ENCODE results near the gene ARID3C.

ARID3C gene

DNA sequence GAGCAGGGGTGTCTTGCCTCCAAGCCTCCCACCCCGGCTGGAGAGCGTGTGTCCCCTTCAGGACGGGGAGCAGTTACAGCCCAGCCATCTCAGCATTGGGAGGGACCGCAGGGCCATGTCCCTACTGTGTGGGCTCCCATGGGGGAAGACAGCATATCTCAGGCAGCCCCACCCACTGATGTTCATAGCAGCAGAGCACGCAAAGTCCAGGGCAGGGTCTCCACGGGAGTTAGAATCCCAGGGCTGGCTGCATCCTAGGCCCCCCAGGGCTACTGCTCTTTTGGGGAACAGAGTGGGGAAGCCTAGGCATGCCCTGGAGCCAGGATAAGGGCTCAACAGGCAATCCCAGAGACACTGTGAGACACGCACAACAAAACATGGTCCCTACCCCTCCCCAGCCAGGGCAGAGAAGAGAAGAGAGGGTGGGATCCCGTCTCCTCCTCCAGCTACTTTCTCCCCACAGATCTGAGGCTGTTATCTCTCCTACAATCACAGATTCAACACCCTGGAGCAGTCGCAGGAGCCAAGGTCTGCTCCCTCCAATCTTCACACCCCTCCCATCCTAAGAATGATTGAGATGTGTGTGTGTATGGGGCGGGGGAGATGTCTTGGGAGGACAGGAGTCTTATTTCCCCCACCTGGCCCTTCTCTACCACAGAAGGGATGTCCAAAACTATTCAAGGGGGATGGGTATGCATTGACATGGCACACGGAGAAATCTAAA lies 42.8 kb downstream of the ARID3C start:
- TF ChIP-seq CTCF (IDR thresholded peaks at IDR 0.05; ENCODE audit: low read depth, low read length): no peak
- DNase-seq (ENCODE audit: extremely low read depth, low read depth): no peak

- no peak for TF ChIP-seq CTCF (IDR thresholded peaks at IDR 0.05; ENCODE audit: low read depth, low read length)
- no peak for DNase-seq (ENCODE audit: extremely low read depth, low read depth)
Observed at GRCh38 chr9:34584970-34585369, 43.9 kb downstream of the ARID3C start.

DNA sequence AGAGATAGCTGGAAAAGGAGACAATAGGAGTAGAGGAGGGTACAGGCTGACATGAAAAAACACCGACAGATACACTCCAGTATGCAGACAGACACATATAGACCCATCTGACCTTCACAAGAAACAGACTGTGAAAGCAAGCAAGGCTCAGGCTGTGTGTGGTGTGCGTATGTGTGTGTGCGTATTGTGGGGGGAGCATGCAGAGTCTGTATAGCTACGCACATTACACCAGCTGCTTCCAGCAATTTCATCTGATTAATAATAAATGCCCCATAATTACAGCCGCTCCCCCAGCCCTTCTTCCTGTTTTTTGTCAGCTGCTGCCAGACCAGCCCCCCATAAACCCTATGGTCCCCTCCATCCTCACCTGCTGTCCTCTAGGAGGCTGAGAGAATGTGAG lies 46.1 kb downstream of the ARID3C start:
- no peak for TF ChIP-seq CTCF (IDR thresholded peaks at IDR 0.05; ENCODE audit: low read depth, low read length)
- DNase-seq (ENCODE audit: extremely low read depth, low read depth): no peak

- no peak for TF ChIP-seq CTCF (IDR thresholded peaks at IDR 0.05; ENCODE audit: low read depth, low read length)
Observed at GRCh38 chr9:34581318-34581717, 47.5 kb downstream of the ARID3C start.

DNA sequence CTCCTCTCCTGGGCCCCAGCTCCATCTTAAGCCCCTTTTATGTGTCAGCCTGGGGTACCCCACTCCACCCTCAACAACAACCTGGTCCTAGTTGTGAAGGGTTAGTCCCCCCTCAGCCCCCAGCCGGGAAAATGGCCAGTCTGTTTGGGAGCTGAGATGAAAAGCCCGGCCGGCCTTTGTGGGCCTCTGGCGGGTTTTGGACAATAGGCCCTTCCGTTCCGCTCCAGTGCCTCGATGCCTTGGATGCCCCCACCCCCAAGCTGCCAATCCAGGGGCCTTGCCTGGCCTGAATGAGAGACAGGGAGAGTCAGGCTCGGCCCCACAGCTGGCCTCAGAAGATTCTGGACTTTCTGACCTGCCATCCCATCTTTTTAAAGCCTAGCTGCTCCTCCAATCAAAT lies 48.5 kb downstream of the ARID3C start:
- no peak for DNase-seq (ENCODE audit: extremely low read depth, low read depth)
- TF ChIP-seq CTCF (IDR thresholded peaks at IDR 0.05; ENCODE audit: low read depth, low read length): no peak

More at GRCh38 chr9:34581318-34581717, 47.5 kb downstream of the ARID3C start:
- no peak for DNase-seq (ENCODE audit: extremely low read depth, low read depth)

DNA sequence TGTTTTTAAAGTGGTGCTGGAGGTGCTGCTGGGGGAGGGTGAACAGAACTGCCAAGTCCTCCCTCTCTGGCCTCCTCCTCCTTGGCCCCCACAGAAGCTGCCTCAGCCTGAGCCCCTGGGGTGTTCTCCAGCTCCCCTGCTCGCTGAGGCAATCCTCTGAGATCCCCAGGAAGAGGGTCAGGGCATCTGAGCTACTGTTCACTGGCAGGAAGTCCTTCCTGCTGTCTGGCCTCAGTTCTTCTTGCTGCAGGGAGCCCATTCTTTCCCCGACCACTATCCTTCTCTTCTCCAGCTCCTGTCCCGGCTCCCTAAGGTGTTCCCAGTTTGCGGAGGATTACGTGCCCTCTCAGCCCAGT lies 49.1 kb downstream of the ARID3C start:
- DNase-seq (ENCODE audit: extremely low read depth, low read depth): no peak
- no peak for TF ChIP-seq CTCF (IDR thresholded peaks at IDR 0.05; ENCODE audit: low read depth, low read length)

DNA sequence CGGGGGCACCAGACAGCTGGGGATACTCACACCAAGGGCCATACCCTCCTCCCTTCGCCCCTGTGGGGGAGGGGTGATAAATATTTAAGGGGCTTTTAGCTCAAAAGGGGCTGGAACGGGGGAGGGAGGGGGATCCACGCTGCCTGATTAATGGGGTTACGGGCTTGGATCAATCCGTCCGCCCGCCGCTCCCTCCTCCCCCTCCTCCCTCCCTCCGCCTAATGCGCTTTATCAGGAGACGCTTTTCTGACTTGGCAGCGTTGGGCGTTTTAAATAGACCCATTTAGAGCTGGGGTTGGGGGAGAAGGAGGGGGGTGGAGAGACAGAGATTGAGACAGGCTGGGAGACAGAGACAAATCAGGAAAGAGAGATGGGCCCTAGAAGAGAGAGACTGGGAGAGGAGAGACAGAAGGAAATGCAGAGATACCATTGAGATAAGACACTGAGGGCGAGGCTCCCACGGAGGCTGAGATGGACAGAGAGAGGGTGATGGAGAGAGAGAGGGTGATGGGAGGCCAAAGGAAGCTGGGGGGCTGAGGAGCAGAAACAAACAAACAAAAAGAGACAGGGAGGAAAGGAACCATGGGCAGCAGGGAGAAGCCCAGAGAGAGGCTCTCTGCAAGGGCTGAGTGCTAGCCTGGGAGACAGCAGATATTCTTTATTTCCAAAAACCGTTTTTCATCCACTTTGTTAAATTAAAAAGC lies 49.6 kb downstream of the ARID3C start:
- TF ChIP-seq CTCF (IDR thresholded peaks at IDR 0.05; ENCODE audit: low read depth, low read length): no peak
- DNase-seq (ENCODE audit: extremely low read depth, low read depth): no peak

Measured in AG09319 (cell line).